Spleen (tissue), 7 donors: Measurements from ENCODE around the gene RFX8.

Experiments used
- POLR2A ChIP-seq, 3 donors: fragments of 450-650 bp; IDR thresholded peaks; one replicate each; pipeline ENCODE4 v1.5.1; 2017; ENCODE audit warnings: antibody characterized with exemption in 3 of 3, mild to moderate bottlenecking in 1 of 3
- POLR2AphosphoS5 ChIP-seq, 3 donors: sonication (generic); formaldehyde crosslinking; IDR thresholded peaks; one replicate each; pipeline ENCODE4 v1.5.1; 2017; ENCODE audit warnings: antibody characterized with exemption in 3 of 3
- TF ChIP-seq, protein P1 (sequence below), 11 experiments: fragments of 200-600 bp in 7 of 11; fragments of 450-650 bp in 4 of 11; sonication (generic) in 4 of 11; IDR thresholded peaks in 8 of 11; conservative IDR thresholded peaks in 3 of 11; 1 replicate in 7 of 11; 2 replicates in 4 of 11; pipeline versions ENCODE4 v1.4.0 to v1.8.0; 2016 to 2021; ENCODE audit warnings: antibody characterized with exemption in 11 of 11, inconsistent platforms in 4 of 11, mild to moderate bottlenecking in 1 of 11
- donor health status: DM: no; HTN: no; CAD: no; lungs with moderate emphysema.
- donor health status: DM: no; HTN: no; CAD: no.
- donor health status: DM: no; HTN: no; CAD: no.

DNA sequence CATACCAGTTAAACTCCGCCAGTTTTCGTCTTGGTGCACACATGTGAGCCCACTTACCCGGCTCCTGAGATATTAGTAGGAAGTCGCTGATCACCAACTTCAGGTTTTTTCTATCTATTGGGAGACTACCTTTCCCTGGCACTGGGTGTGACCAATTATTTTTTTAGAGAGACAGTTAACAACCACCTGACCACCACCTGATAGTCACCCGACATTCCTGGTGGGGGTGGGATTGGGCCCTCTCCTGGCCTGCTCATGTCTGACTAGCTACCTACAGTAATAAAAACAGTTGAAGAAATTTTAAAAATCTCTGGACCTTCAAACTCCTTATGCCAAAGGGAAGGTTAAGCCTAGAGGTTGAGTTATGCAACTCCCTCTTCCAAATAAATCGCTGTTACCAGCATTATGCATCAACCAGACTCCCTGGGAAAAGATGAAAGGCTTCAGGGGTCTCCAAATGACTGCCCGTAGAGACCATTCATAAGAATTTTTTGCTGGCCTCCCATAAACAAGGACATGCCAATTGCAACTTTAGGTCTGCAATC lies 115.4 kb downstream of the RFX8 start:
- TF ChIP-seq, protein P1, sequence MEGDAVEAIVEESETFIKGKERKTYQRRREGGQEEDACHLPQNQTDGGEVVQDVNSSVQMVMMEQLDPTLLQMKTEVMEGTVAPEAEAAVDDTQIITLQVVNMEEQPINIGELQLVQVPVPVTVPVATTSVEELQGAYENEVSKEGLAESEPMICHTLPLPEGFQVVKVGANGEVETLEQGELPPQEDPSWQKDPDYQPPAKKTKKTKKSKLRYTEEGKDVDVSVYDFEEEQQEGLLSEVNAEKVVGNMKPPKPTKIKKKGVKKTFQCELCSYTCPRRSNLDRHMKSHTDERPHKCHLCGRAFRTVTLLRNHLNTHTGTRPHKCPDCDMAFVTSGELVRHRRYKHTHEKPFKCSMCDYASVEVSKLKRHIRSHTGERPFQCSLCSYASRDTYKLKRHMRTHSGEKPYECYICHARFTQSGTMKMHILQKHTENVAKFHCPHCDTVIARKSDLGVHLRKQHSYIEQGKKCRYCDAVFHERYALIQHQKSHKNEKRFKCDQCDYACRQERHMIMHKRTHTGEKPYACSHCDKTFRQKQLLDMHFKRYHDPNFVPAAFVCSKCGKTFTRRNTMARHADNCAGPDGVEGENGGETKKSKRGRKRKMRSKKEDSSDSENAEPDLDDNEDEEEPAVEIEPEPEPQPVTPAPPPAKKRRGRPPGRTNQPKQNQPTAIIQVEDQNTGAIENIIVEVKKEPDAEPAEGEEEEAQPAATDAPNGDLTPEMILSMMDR (IDR thresholded peaks at IDR 0.05 in 8 of 11, conservative IDR thresholded peaks at IDR 0.05 in 3 of 11): no peak
- TF ChIP-seq POLR2A (IDR thresholded peaks at IDR 0.05) (no peak), POLR2AphosphoS5 (IDR thresholded peaks at IDR 0.05) (no peak)
